ENCODE results near the gene PRKCE. TPM values are rescaled to one million over a fixed set of nuclear protein-coding genes. Genes with fewer than 3 reads are reported as not detected.

The PRKCE gene
- total and polyA plus RNA-seq, 3 donors from 2014 or later = 27.4 to 35.8 (median 33.1) TPM

DNA sequence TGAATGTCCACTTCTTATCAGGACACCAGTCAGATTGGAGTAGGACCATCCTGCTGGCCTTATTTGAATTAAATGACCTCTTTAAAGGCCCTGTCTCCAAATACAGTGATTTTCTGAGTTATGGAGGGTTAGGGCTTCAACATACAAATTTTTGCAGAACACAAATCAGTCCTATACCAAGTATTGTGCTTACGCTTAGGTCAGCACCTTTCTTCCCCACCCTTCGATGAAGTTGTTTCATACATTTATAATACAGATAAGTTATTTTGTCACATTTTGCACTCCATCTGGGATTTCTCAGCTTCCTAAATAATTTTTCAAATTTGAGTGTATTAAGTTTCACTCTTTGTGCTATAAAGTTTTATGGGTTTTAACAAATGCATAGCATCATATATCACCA, 455.2 kb downstream of the PRKCE start:
- no peak overlapping the region for H3K27ac ChIP-seq
- no peak overlapping the region for H3K4me3 ChIP-seq
- H3K36me3 ChIP-seq (ENCODE audit: low read depth, missing control alignments) = no peaks in the 10 kb centered on the region
- TF ChIP-seq, protein P1, sequence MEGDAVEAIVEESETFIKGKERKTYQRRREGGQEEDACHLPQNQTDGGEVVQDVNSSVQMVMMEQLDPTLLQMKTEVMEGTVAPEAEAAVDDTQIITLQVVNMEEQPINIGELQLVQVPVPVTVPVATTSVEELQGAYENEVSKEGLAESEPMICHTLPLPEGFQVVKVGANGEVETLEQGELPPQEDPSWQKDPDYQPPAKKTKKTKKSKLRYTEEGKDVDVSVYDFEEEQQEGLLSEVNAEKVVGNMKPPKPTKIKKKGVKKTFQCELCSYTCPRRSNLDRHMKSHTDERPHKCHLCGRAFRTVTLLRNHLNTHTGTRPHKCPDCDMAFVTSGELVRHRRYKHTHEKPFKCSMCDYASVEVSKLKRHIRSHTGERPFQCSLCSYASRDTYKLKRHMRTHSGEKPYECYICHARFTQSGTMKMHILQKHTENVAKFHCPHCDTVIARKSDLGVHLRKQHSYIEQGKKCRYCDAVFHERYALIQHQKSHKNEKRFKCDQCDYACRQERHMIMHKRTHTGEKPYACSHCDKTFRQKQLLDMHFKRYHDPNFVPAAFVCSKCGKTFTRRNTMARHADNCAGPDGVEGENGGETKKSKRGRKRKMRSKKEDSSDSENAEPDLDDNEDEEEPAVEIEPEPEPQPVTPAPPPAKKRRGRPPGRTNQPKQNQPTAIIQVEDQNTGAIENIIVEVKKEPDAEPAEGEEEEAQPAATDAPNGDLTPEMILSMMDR (IDR thresholded peaks at IDR 0.05) = no peak
- TF ChIP-seq POLR2A (IDR thresholded peaks at IDR 0.05) = no peak
- H3K27me3 ChIP-seq = no peaks in the 10 kb centered on the region
- H3K4me1 ChIP-seq = no peaks in the 10 kb centered on the region
- intact Hi-C loops (cut with DNase I; ENCODE audit: low total_unique reads) = no loop called here
- DNase-seq = no peak
- H3K9me3 ChIP-seq = no peaks in the 10 kb centered on the region
- WGBS, 2 donors = 92 to 100% methylated on average over 2 of the region's 2 CpGs

DNA sequence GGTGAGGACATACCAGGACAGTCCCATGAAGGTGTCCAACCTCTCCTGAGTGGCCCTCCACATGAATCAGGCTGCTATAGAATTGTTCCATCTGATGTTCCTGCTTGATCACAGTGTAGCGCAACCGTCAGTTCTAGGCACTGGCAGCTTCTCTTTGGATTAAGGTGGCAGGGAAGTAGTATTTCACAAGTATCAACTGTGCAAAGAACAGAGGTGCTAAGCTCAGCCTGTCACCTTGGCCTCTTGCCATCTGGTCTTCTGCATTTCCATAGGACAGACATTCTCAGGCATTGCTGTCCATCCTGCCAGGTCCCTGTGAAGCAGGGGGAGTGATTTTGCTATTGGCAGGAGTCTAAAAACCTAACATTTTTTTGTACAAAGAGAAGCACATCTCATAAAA, 463.5 kb downstream of the PRKCE start:
- WGBS, 2 donors = 83 to 88% methylated on average over 2 of the region's 2 CpGs
- no peak for TF ChIP-seq POLR2A (IDR thresholded peaks at IDR 0.05)
- TF ChIP-seq, protein P1 (IDR thresholded peaks at IDR 0.05) = no peak
- Histone ChIP-seq H3K4me3 (no peak overlapping the region), H3K4me1 (no peaks in the 10 kb centered on the region), H3K9me3 (no peaks in the 10 kb centered on the region), H3K36me3 (ENCODE audit: low read depth, missing control alignments) (no peaks in the 10 kb centered on the region), H3K27ac (no peak overlapping the region), H3K27me3 (no peaks in the 10 kb centered on the region)
- intact Hi-C loops (cut with DNase I; ENCODE audit: low total_unique reads) = no loop called here
- DNase-seq = no peak

DNA sequence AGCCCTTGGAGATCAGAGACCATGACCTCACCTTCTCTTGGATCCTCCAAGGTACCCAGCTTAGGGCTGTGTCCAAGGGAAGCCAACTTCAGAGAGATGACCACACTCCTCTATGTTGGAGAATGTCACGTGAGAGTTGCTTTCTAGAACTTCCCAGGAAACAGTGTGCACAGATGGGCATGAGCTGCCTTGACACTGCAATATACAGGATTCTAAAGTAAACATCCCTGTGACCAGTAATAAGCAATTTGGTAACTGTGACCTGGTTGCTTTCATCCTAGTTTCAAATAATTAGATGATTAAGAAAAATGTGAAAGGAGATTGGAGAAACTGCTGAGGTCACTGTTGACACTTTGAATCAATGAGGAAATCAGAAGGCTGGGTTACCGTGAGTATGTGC, 464.7 kb downstream of the PRKCE start:
- WGBS, 2 donors = 72 to 95% methylated on average over 2 of the region's 2 CpGs
- TF ChIP-seq POLR2A (IDR thresholded peaks at IDR 0.05) = no peak
- TF ChIP-seq, protein P1 (IDR thresholded peaks at IDR 0.05) = no peak
- intact Hi-C loops (cut with DNase I; ENCODE audit: low total_unique reads) = no loop called here
- no peak overlapping the region for H3K4me3 ChIP-seq
- no peaks in the 10 kb centered on the region for H3K9me3 ChIP-seq
- H3K36me3 ChIP-seq (ENCODE audit: low read depth, missing control alignments) = no peaks in the 10 kb centered on the region
- no peak overlapping the region for H3K27ac ChIP-seq
- no peaks in the 10 kb centered on the region for H3K4me1 ChIP-seq
- DNase-seq = no peak
- no peaks in the 10 kb centered on the region for H3K27me3 ChIP-seq

DNA sequence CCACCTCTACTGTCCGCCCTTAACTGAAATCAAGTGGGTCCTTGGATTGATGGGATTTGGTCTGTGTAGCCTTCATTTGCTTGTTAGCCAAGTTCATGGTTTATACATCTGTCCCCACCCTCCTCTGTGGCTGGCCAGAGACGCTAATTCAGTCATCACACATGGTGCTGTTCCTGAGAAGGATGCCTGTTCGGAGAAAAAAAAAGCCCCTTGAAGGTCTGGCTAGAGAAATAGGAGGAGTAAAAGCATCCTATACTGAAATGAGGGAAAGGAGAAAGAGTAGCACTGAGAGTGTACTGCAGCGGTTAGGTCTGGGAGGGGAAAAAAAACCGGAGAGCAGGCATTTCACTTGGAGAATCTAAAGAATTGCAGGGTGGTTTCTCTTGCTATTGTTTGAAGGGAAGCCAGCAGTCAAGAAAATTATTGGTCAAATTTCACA, 465.1 kb downstream of the PRKCE start:
- Histone ChIP-seq H3K36me3 (ENCODE audit: low read depth, missing control alignments) (no peaks in the 10 kb centered on the region), H3K27ac (no peak overlapping the region), H3K4me3 (no peak overlapping the region), H3K9me3 (no peaks in the 10 kb centered on the region), H3K4me1 (no peaks in the 10 kb centered on the region), H3K27me3 (no peaks in the 10 kb centered on the region)
- intact Hi-C loops (cut with DNase I; ENCODE audit: low total_unique reads) = no loop called here
- 89 to 91% methylated on average over 5 of the region's 5 CpGs for WGBS, 2 donors
- no peak for TF ChIP-seq POLR2A (IDR thresholded peaks at IDR 0.05)
- TF ChIP-seq, protein P1 (IDR thresholded peaks at IDR 0.05) = no peak
- DNase-seq = no peak

DNA sequence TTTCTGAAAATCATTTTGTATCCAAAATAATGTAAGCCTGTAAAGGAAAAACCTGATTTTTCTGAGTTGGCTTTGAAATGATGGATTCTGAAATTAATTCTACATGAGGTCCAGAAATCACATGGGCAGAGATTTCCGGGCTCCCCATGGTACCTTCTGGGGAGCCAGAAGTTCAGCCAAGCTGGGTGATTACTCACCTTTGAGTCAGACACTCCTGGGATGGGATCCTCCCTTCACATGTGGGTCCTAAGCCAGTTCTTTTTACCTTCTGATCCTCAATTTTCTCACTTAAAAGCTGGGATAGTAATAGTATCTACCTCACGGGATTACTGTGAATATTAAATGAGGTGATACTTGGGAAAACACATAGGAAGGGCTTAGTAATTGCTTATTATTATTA, 465.9 kb downstream of the PRKCE start:
- Histone ChIP-seq H3K4me1 (no peaks in the 10 kb centered on the region), H3K27ac (no peak overlapping the region), H3K4me3 (no peak overlapping the region), H3K27me3 (no peaks in the 10 kb centered on the region), H3K36me3 (ENCODE audit: low read depth, missing control alignments) (no peaks in the 10 kb centered on the region), H3K9me3 (no peaks in the 10 kb centered on the region)
- TF ChIP-seq, protein P1 (IDR thresholded peaks at IDR 0.05) = no peak
- no peak for TF ChIP-seq POLR2A (IDR thresholded peaks at IDR 0.05)
- intact Hi-C loops (cut with DNase I; ENCODE audit: low total_unique reads) = no loop called here
- no peak for DNase-seq
- WGBS, 2 donors = 94 to 98% methylated on average over 2 of the region's 2 CpGs
